CD4-positive, alpha-beta T cell treated with Interferon gamma for 1 hour (primary cell): Measurements from ENCODE around the gene SRPRA.

Source experiments
- DNase-seq: peaks from one replicate; pipeline ENCODE4 v3.0.0-alpha.2; 2020

The SRPRA gene

GRCh38 chr11:126229858-126230540 lies 38.7 kb downstream of the SRPRA start:
- DNase-seq = no peak

- no peak for DNase-seq
Measured at GRCh38 chr11:126226334-126227084, 42.2 kb downstream of the SRPRA start.

GRCh38 chr11:126225295-126225665 lies 43.4 kb downstream of the SRPRA start:
- DNase-seq = no peak

GRCh38 chr11:126224647-126225294 lies 43.9 kb downstream of the SRPRA start:
- DNase-seq = no peak

- no peak for DNase-seq
Measured at GRCh38 chr11:126219547-126219946, 49.1 kb downstream of the SRPRA start.

GRCh38 chr11:126217491-126217890 lies 51.2 kb downstream of the SRPRA start:
- DNase-seq = no peak

- DNase-seq = no peak
Measured at GRCh38 chr11:126216526-126217305, 52.0 kb downstream of the SRPRA start.

GRCh38 chr11:126214841-126215240 lies 53.9 kb downstream of the SRPRA start:
- DNase-seq = no peak

- DNase-seq = no peak
Measured at GRCh38 chr11:126214441-126214840, 54.3 kb downstream of the SRPRA start.
